HG03342 (cell line): ENCODE measurements around the gene MAGI3.
"Not testable (repeated sequence)": the region's sequence is repeated elsewhere in the genome, so short reads cannot be mapped to it uniquely, and the experiment has no call there.

Source experiments
- ATAC-seq: cut with Tn5 transposase; IDR thresholded peaks from one replicate; pipeline ENCODE4 v1.9.1; 2021; ENCODE audit warnings: mild to moderate bottlenecking, moderate library complexity; ENCODE audit not compliant: unreplicated experiment

The MAGI3 gene

DNA sequence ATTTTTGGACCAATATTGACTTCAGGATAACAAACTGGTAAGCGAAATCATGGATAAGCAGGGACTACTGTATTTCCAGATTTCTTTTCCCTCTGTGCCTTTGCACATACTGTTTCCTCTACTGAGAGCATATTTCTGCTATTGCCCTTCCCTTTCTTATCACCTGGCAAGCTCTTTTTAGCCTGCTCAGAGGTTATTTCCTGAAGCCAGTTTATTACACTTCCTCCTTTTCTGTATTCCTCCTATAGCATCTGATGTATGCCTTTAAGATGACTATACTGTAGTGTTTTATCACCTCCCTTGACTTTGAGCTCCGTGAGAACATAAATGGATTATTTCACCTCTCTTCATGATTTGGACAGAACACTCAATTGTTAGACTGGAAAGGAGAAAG lies 49.0 kb downstream of the MAGI3 start:
- no peak for ATAC-seq

DNA sequence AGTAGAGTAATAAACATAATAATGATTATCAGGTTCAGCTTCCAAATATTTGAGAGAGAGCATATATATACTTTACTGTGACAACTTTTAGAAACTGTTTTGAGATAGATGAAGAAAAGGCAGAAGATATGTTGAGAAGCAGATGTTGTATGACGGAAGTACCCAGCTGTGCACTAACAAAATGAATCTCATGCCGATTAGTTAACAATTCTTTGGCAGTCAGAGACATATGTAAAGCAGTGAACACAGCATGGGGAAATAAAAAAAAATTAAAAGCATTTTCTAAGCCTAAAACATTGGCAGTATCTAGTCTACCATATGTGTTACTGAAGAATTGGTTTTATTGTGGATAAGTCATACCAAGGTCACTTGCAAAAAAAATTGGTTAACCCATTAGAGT lies 51.8 kb downstream of the MAGI3 start:
- ATAC-seq = no peak

DNA sequence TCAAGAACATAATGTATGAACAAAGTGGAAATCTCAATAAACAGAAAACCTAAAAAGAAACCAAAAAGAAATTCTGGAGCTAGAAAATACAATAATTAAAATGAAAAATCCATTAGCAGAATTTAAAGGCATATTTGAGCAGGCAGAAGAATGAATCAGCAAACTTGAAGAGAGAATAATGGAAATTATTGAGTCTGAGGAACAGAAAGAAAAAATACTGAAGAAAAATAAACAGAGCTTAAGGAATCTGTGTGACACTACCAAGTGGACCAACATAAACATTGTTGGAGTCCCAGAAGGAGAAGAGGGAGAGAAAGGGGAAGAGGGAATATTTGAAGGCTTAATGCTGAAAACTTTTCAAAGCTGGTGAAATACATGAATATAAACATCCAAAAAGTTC lies 54.5 kb downstream of the MAGI3 start:
- no peak for ATAC-seq

DNA sequence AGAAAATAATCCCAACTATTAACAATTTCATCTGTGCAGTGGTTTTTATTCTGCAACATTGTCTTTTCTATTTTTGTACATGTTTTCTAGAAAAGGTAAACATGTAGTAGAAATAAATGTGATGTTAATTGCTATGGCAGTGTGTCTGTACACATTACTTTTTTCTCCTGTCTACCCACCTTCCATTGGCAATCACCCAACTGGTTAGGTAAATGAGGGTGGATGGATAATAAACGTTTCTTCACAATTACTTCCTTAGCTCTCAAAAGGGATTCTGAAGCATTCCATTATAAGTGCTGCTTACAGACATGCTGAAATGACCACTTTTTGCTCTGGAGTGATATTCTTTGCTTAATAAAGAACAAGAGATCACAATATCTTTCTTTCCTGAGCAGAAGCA lies 61.4 kb downstream of the MAGI3 start:
- no peak for ATAC-seq

DNA sequence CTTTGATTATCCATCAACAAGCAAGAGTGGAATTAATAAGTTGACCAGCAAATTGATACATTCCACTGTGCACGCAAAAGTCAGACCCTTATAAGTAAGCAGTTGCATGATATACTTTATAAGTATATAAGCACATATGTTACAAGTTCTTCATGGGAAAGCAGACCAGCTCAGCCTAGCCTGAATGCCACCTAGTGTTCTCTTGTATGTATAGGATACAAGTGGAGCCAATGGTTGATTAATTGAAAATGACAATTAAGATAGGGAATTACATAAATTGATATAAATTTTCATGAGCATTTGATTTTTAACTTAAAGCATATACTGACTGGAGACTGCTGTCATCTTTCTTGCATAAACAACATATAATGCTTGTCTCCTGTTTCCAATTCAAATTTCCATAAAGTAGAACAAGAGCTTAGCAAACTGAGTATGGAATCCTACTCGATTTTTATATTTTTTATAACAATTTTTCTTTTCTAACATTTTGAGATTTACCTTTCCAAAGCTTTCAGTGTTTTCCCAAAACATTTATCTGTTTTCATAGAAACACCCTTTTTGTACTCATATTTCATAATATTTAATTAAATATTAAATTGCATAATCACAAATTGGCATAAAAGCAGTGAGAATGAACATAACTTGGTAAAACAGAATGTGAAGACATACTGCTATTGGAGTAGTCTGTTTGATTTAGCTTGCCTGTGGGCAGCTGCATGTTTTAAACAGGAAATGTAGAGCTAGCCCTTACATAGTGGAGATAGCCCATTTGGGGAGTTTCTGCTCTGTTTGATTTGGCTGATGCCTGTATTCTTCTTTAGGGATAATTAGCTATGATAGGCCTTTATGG lies 62.8 kb downstream of the MAGI3 start:
- no peak for ATAC-seq

DNA sequence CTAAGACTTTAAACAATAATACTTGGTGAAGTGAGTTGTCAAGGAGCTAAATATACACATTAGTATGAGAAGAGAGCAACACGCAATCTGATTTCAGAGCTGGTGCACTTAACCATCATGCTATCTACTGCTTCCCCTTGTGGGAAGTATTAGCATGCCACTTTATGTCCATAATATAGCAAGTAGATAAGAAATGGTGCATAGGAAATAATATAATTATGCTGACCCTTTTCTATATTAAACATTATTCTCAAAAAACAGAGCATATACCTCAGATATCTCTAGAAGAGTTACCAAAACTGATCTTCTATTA lies 63.4 kb downstream of the MAGI3 start:
- no peak for ATAC-seq

DNA sequence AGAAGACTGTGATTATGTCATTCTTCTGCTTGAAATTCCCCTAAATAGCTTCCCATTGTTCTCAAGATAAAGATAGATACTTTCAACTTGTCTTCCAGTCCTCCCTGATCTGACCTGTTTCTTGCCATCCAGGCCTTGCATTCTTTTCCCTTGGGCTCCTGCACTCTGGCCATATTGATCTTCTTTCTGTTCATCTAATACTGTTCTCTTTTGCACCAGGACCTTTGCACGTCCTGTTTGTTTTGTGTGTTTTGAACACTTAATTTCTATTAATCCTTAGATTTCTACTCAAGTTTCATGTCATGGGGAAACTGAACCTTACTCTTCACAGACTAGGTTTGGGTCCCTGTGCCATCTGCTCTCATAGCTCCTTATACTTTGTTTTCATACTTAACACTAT lies 65.1 kb downstream of the MAGI3 start:
- ATAC-seq = no peak

DNA sequence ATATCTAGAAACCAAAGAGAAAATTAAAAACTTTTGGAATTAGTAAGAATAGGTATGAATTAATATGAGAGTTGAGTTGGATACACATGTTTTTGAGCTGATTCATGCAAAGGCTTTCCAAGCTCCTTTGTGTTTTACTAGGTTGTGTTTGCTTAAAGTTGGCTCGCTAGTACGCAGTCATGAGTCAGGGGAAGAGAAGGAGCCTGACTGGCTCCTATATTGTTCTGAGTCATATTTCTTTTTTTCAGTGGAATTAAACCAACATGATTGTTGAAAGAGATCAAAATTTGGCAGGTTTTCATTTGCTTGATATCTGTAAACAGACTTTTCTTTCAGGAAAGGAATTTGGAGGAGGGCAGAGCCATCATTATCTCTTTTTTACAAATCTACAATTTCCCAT lies 66.7 kb downstream of the MAGI3 start:
- ATAC-seq = no peak

DNA sequence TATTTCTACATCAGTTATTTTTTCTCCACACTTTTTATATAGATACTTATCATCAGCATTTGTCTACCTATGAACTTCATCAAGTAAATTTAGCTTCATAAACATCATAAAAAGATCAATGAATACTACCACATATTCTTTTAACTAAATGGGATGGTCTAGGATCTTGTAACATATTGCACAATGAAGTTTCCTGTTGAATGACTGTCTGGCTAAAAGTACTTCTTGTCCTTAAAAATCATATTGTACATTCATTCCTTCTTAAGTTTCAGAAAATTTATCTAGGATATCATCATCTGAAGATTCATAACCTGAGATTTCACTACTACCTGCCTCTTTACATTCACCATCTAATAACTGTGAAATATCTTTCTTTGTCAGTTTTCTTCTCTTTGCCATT lies 69.0 kb downstream of the MAGI3 start:
- ATAC-seq = no peak

DNA sequence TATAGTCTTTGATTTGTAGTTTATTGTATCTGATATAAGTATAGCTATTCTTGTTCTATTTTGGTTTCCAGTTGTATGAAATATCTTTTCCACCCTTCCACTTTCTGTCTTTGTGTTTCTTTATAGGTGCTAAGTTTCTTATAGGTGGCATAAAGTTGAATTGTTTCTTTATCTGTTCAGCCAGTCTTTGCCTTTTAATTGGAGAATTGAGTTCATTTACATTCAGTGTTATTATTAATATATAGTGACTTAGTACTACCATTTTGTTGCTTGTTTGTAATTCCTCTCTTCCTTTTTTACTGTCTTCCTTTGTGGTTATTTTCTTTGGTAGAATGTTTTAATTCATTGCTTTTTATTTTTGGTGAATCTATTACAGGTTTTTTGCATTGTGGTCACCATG lies 77.7 kb downstream of the MAGI3 start:
- ATAC-seq = no peak

DNA sequence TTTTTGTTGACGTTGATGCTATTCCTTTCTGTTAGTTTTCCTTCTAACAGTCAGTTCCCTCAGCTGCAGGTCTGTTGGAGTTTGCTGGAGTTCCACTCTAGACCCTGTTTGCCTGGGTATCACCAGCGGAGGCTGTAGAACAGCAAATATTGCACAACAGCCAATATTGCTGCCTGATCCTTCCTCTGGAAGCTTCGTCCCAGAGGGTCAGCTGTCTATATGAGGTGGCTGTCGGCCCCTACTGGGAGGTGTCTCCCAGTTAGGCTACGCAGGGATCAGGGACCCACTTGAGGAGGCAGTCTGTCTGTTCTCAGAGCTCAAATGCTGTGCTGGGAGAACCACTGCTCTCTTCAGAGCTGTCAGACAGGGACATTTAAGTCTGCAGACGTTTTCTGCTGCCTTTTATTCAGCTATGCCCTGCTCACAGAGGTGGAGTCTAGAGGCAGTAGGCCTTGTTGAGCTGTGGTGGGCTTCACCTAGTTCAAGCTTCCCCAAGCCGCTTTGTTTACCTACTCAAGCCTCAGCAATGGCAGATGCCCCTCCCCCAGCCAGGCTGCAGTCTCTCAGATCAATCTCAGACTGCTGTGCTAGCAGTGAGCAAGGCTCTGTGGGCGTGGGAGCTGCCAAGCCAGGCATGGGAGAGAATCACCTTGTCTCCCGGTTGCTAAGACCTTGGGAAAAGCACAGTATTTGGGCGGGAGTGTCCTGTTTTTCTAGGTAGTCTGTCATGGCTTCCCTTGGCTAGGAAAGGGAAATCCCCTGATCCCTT lies 88.3 kb downstream of the MAGI3 start:
- not testable (repeated sequence) for ATAC-seq

DNA sequence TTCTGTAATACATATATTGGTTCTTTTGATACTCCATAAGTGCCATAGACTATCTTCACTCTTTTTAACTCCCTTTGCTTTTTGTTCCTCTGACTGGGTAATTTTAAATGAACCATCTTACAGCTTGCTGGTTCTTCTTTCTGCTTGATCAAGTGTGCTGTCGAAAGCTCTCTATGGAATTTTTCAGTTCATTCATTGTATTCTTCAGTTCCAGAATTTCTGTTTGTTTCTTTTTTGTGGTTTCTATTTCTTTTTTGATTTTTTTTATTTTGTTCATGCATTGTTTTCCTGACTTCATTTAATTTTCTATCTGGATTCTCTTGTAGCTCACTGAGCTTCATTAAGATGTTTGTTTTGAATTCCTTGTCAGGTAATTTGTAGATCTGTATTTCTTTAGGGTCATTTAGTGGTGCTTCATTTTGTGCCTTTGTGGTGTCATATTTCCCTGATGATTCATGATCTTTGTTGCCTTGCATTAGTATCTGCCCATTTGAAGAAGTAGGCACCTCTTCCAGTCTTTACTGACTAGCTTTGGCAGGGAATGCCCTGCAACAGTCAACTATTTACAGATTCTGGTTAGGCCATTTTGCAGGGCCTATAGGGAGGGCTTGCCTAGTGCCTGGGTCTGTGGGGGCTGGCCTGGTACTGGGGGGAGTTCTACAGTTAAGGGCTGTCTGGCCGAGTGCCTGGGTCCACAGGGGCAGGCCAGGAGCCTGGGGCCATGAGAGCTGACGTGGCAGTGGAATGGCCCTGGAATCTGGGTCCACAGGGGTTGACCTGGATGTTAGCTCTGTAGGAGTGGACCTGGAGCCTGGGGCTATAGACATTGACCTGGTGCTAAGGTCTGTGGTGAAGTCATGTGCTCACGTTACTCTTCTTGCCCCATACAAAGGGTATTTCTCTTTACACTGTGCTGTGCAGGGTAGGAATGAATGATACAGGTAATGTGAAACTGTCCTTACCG lies 89.7 kb downstream of the MAGI3 start:
- no peak for ATAC-seq

DNA sequence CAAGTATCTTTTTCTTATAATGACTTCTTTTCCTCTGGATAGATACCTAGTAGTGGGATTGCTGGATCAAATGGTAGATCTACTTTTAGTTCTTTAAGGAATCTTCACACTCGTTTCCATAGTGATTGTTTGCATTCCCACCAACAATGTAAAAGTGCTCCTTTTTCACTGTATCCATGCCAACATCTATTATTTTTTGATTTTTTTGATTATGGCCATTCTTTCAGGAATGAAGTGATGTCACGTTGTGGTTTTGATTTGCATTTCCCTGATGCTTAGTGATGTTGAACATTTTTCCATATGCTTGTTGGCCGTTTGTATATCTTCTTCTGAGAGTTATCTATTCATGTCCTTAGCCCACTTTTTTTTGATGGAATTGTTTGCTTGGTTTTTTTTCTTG lies 94.8 kb downstream of the MAGI3 start:
- not testable (repeated sequence) for ATAC-seq

DNA sequence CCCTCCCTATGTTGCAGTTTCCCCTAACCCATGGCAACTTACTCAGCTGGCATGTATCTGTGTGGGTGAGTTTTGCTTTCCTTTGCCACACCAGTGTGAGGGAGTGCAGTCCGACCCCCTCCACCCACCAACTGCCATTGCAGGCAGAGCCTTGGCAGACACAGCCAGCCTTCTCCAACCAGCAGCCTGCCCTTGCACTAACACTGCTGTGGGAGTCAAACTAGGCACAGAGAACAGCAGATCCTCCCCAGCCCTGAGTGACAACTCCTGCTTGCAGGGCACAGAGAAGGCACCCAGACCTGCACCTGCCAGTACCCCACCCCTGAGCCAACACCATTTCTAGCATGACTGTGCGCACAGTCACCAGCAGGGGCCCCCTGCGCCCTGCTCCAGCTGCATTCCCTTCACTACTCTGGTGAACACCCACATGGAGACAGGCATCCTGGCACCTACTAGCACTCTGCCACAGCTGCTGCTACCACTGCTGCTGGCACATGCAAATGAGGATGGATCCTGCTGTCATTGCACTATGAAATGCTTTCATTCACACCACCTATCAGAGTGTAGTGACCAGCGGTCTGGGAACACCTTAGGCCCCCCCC lies 98.4 kb downstream of the MAGI3 start:
- no peak for ATAC-seq

DNA sequence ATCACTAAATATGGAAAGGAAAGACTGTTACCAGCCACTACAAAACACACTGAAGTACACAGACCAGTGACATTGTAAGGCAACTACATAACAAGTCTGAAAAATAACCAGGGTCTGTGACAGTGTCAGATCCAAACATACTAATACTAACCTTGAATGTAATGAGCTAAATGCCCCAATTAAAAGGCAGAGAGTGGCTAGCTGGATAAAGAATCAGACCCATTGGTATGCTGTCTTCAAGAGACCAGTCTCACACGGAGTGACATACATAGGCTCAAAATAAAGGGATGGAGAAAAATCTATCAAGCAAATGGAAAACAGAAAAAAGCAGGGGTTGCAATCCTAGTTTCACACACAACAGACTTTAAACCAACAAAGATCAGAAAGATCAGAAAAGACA lies 100.1 kb downstream of the MAGI3 start:
- no peak for ATAC-seq

DNA sequence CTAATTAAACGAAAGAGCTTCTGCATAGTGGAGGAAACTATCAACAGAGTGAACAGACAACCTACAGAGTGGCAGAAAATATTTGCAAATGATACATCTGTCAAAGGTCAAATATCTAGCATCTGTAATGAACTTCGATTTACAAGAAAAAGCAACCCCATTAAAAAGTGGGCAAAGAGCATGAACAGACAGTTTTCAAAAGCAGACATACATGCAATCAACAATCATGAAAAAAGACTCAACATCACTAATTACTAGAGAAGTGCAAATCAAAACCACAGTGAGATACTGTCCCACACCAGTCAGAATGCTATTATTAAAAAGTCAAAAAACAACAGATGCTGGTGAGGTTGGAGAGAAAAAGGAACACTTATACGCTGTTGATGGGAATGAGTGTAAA lies 103.2 kb downstream of the MAGI3 start:
- no peak for ATAC-seq

DNA sequence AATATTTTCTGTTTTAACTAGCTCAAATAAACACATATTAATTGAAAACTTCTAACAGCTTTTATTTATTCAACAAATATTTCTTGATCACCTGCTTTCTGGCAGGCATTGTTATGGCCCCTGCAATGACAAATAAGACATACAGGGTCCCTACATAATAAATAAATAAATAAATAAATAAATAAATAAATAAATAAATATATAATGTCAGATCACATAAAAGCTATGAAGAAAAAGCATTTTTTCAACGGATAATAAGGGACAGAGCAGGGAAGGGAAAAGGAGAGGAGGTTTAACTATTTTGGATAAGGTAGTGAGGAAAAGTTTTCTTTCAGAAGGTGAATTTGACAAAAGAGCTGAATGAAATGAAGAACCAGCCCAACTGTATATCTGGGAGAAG lies 115.0 kb downstream of the MAGI3 start:
- no peak for ATAC-seq

DNA sequence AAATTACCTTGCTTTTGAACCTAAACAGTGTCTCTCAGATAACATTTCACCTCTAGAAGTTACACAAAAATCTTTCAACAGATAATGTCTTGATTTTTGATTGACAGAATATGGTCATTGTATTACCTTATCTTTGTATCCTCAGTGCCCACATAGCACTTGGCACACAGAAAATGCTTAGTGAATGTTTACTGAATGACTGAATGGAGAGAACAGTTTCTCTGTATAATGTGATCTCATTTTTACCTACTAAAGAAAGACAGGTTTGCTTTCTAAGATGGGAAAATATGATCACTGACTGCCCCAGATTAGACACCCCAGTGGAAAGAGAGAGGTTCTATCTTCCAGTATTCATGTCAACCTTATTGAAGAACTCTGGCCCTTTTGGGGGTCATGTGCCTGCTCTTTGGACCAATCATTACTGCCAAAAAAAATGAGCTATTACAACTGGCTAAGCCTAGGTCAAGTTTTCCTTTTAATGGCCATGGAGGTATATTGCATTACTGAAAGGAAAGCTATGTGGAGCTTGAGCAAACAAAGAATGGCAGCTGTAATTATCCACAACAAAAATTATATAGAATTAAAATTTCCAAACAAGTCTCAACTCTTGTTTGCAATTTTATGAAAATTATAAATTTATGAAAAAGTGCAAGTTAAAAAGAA lies 117.4 kb downstream of the MAGI3 start:
- ATAC-seq = no peak

DNA sequence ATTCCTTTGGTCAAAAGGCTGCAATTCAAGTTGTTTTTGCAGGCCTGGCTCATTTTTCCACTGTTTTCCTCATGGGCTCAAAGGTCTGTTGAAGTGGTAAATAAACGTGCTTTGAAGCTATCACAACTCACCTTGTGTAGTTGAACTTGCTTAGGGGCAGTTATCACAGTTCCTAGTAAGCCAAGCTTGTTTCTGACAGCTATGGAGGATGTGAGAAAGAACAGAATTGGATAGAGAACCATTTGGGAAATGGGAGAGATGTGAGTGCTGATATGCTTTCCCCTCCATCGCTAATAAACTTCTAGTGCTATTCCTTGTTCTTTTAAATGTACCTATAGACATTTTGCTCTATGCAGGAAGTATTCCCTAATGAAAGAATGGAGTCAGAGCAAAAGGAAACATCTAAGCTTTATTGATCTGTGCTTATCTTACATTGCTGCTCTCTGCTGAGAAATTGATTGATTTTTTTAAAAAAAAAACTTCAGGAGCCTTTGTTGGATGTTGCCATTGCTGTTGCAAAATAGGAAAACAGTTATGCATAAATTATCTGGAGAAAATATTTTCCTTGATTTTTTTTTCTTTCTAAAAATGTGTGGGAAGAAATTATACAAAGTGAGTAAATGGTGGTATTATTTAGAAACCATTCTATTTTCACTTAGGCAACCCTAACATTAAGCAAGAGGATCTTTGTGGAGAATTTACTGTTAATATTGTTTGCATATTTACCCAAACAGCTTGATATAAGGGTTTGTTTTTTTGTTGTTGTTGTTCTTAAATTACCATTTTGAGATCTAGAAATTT lies 118.2 kb downstream of the MAGI3 start:
- no peak for ATAC-seq

DNA sequence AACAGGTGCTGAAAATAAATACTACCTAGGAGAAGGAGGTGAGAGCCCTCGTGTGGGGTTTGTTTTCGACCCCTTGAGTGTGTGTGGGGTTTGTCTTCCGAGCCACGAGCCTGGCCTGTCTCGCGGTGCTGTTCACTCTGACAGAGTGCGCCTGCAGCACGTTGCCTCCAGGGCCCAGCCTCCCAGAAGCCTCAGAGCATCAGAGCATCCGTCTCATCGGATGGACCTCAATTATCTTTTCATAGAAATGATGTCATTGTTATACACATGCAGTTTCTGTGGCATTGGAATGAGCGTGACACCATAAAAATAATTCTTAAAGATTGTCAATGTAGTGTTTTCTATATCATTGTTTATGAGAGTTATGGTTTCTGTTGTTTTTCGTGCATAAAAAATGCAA lies 119.5 kb downstream of the MAGI3 start:
- ATAC-seq = not testable (repeated sequence)
